Measurements from ENCODE around the gene ACBD4.

DNA sequence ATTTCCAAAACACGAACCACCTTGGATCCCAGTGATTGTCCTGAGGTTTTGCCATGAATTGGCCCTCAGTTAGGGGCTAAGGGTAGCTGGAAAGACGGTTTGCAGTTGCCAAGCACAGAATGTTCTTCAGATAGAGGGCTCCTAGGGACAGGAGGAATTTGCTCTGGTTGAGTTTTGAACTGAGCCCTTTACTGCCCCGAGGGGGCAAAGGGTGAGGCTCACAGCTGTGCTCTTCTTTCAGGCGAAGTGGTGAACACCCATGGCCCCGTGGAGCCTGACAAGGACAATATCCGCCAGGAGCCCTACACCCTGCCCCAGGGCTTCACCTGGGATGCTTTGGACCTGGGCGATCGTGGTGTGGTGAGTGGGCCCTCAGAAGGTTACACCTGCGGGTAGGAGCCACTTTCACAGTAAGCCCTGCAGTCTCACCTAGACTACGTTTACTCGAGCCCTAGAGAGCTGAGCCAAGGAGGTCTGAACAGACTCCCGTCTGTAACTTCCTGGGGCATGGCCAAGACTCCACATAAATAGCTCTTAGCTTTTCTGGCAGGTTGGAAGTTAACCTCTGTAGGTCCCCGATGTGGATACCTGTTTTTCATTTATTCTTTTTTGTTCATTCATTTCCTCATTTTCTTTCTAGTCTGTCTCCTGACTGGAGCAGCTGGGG lies 41.9 kb upstream of the ACBD4 start:
- TF ChIP-seq, protein P1, sequence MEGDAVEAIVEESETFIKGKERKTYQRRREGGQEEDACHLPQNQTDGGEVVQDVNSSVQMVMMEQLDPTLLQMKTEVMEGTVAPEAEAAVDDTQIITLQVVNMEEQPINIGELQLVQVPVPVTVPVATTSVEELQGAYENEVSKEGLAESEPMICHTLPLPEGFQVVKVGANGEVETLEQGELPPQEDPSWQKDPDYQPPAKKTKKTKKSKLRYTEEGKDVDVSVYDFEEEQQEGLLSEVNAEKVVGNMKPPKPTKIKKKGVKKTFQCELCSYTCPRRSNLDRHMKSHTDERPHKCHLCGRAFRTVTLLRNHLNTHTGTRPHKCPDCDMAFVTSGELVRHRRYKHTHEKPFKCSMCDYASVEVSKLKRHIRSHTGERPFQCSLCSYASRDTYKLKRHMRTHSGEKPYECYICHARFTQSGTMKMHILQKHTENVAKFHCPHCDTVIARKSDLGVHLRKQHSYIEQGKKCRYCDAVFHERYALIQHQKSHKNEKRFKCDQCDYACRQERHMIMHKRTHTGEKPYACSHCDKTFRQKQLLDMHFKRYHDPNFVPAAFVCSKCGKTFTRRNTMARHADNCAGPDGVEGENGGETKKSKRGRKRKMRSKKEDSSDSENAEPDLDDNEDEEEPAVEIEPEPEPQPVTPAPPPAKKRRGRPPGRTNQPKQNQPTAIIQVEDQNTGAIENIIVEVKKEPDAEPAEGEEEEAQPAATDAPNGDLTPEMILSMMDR (IDR thresholded peaks at IDR 0.05), result no peak
- peak in 1 of 2 donors; percentile 3 for TF ChIP-seq POLR2AphosphoS5 (IDR thresholded peaks at IDR 0.05; ENCODE audit: insufficient read depth in 1 of 2, low read depth in 1 of 2)

Data from vagina (tissue), 2 donors.